Endothelial cell of umbilical vein (primary cell): ENCODE results near the gene ICE1.

Source experiments
- CTCF ChIP-seq, 2 donors: IDR thresholded peaks; 1 replicate in 1 of 2; 2 replicates in 1 of 2; pipeline ENCODE4 v1.5.1; 2011; ENCODE audit warnings: low read length in 2 of 2, mild to moderate bottlenecking in 2 of 2, moderate library complexity in 2 of 2, control low read depth in 1 of 2, inconsistent platforms in 1 of 2, low read depth in 1 of 2; ENCODE audit not compliant: insufficient read depth in 1 of 2; ENCODE audit errors: extremely low read depth in 1 of 2
- EZH2 ChIP-seq: IDR thresholded peaks from 2 replicates; pipeline ENCODE4 v1.6.1; 2012; ENCODE audit warnings: borderline replicate concordance, low read depth, mild to moderate bottlenecking, moderate library complexity, low read length, inconsistent platforms; ENCODE audit not compliant: severe bottlenecking
- MAX ChIP-seq: IDR thresholded peaks from 2 replicates; pipeline ENCODE4 v1.6.1; 2011; ENCODE audit not compliant: insufficient read depth, insufficient read length
- POLR2AphosphoS5 ChIP-seq: IDR thresholded peaks from 2 replicates; pipeline ENCODE4 v1.6.1; 2012; ENCODE audit warnings: low read depth, mild to moderate bottlenecking, control low read depth, low read length, moderate library complexity; ENCODE audit not compliant: insufficient read depth

- TF ChIP-seq CTCF (IDR thresholded peaks at IDR 0.05; ENCODE audit: extremely low read depth in 1 of 2, insufficient read depth in 1 of 2, low read depth in 1 of 2, low read length in 2 of 2) (no peak), EZH2 (no peak), POLR2AphosphoS5 (no peak), MAX (no peak)
Measured at GRCh38 chr5:5404381-5404780, 18.1 kb upstream of the ICE1 start.
